HEK293 (cell line): Measurements from ENCODE around the gene RBM39.
"Not testable (repeated sequence)": the region's sequence is repeated elsewhere in the genome, so short reads cannot be mapped to it uniquely, and the experiment has no call there.

Source experiments
- CTCF ChIA-PET: fragments of 350-600 bp; formaldehyde crosslinking; extraction: SDS; loops from one replicate; lab custom pipeline; 2021; ENCODE audit warnings: antibody characterized with exemption; lab: Yijun Ruan, JAX
- POLR2A ChIA-PET: fragments of 300-600 bp; formaldehyde crosslinking; extraction: SDS; loops from one replicate; lab custom pipeline; 2020; ENCODE audit warnings: antibody characterized with exemption, inconsistent platforms; lab: Yijun Ruan, JAX
- H3K27ac ChIP-seq: fragments of 200-500 bp; sonication (Bioruptor generic); 2 replicates; pipeline ENCODE4 v1.5.1; 2014; ENCODE audit warnings: low read depth, low read length, control low read depth, inconsistent platforms; ENCODE audit errors: extremely low read depth
- H3K36me3 ChIP-seq, 2 experiments: fragments of 200-500 bp in 1 of 2; sonication (Bioruptor generic) in 1 of 2; 1 replicate in 1 of 2; 2 replicates in 1 of 2; pipeline ENCODE4 v1.5.1; 2014 to 2017; ENCODE audit warnings: inconsistent platforms in 2 of 2, low read length in 2 of 2; ENCODE audit not compliant: control insufficient read depth in 2 of 2, insufficient read depth in 1 of 2
- H3K4me1 ChIP-seq: fragments of 200-500 bp; sonication (Bioruptor generic); 2 replicates; pipeline ENCODE4 v1.5.1; 2014; ENCODE audit warnings: mild to moderate bottlenecking, low read length, inconsistent platforms; ENCODE audit not compliant: control insufficient read depth, insufficient read depth
- H3K4me3 ChIP-seq: 2 replicates; pipeline ENCODE4 v1.5.1; 2011; ENCODE audit warnings: low read depth, mild to moderate bottlenecking, control low read depth, low read length, moderate library complexity
- H3K9me3 ChIP-seq: fragments of 200-500 bp; sonication (Bioruptor generic); 2 replicates; pipeline ENCODE4 v1.5.1; 2014; ENCODE audit warnings: low read depth, low read length, inconsistent platforms; ENCODE audit not compliant: control insufficient read depth, insufficient read depth
- ATF2 ChIP-seq: fragments of 450-650 bp; formaldehyde crosslinking; IDR thresholded peaks from 2 replicates; pipeline ENCODE4 v1.5.1; 2016; ENCODE audit warnings: missing biosample characterization, missing genetic modification characterization, low read depth
- IKZF3 ChIP-seq: fragments of 450-650 bp; IDR thresholded peaks from 2 replicates; pipeline ENCODE4 v1.5.0; 2018; ENCODE audit warnings: missing biosample characterization, mild to moderate bottlenecking, missing genetic modification characterization, moderate library complexity
- MYNN ChIP-seq: fragments of 450-650 bp; formaldehyde crosslinking; IDR thresholded peaks from 2 replicates; pipeline ENCODE4 v1.5.1; 2016; ENCODE audit warnings: missing biosample characterization, missing genetic modification characterization, borderline replicate concordance
- TSHZ1 ChIP-seq: fragments of 450-650 bp; formaldehyde crosslinking; IDR thresholded peaks from 2 replicates; pipeline ENCODE4 v1.5.1; 2016; ENCODE audit warnings: missing biosample characterization, missing genetic modification characterization, borderline replicate concordance
- ZBTB1 ChIP-seq: fragments of 450-650 bp; formaldehyde crosslinking; IDR thresholded peaks from 2 replicates; pipeline ENCODE4 v1.5.1; 2016; ENCODE audit warnings: missing biosample characterization, missing genetic modification characterization
- ZNF114 ChIP-seq: fragments of 450-650 bp; formaldehyde crosslinking; IDR thresholded peaks from 2 replicates; pipeline ENCODE4 v1.5.0; 2017; ENCODE audit warnings: missing biosample characterization, missing genetic modification characterization
- ZNF155 ChIP-seq: fragments of 450-650 bp; formaldehyde crosslinking; IDR thresholded peaks from 2 replicates; pipeline ENCODE4 v1.5.1; 2016; ENCODE audit warnings: missing biosample characterization, missing genetic modification characterization
- ZNF341 ChIP-seq: fragments of 450-650 bp; formaldehyde crosslinking; IDR thresholded peaks from 2 replicates; pipeline ENCODE4; 2016; ENCODE audit warnings: low read depth, missing biosample characterization, missing genetic modification characterization
- ZNF366 ChIP-seq: fragments of 450-650 bp; formaldehyde crosslinking; conservative IDR thresholded peaks from 2 replicates; pipeline ENCODE4 v1.5.1; 2016; ENCODE audit warnings: missing biosample characterization, missing genetic modification characterization
- ZNF416 ChIP-seq: fragments of 450-650 bp; formaldehyde crosslinking; IDR thresholded peaks from 2 replicates; pipeline ENCODE4 v1.5.1; 2016; ENCODE audit warnings: missing biosample characterization, missing genetic modification characterization
- ZNF501 ChIP-seq: fragments of 450-650 bp; formaldehyde crosslinking; IDR thresholded peaks from 2 replicates; pipeline ENCODE4 v1.5.1; 2016; ENCODE audit warnings: missing biosample characterization, missing genetic modification characterization
- ZNF654 ChIP-seq: fragments of 450-650 bp; formaldehyde crosslinking; IDR thresholded peaks from 2 replicates; pipeline ENCODE4 v1.5.1; 2016; ENCODE audit warnings: low read depth, missing biosample characterization, missing genetic modification characterization
- TF ChIP-seq, protein P1 (sequence below): fragments of 450-650 bp; formaldehyde crosslinking; IDR thresholded peaks from 2 replicates; pipeline ENCODE4 v1.5.1; 2016; ENCODE audit warnings: missing biosample characterization, missing genetic modification characterization
- TF ChIP-seq, protein P2 (sequence below): fragments of 450-650 bp; formaldehyde crosslinking; IDR thresholded peaks from 2 replicates; pipeline ENCODE4 v1.5.1; 2016; ENCODE audit warnings: missing biosample characterization, missing genetic modification characterization

Gene RBM39

DNA sequence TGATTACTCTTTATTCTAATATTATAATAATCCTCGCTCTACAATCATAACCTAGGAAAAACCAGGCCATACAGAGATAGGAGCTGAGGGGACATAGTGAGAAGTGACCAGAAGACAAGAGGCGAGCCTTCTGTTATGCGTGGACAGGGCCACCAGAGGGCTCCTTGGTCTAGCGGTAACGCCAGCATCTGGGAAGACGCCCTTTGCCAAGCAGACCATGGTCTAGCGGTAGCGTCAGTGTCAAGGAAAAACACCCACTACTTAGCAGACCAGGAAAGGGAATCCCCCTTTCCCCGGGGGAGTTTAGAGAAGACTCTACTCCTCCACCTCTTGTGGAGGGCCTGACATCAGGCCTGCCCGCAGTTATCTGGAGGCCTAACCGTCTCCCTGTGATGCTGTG, 55.2 kb downstream of the RBM39 start:
- peak; percentile 47 for TF ChIP-seq ZNF654 (tag by site-specific recombination)
- ChIA-PET CTCF (interaction anchor here (1.2 kb wide), 1 partner anchor 39 kb away, joined by 4 read pairs; no protein-coding TSS in a partner anchor), POLR2A (interaction anchor here (0.6 kb wide), 3 partner anchors 16 to 60 kb away, joined by 3 to 6 read pairs (median 3); no protein-coding TSS in a partner anchor)
- H3K4me3 ChIP-seq, H3K4me1 ChIP-seq, H3K27ac ChIP-seq, H3K9me3 ChIP-seq: not testable (repeated sequence)
- peaks cover 12 to 37% of the 10 kb centered on the region in 2 experiments; a peak in 2 of 3 replicates for H3K36me3 ChIP-seq

GRCh38 chr20:35685368-35685767, 56.7 kb downstream of the RBM39 start:
- CTCF ChIA-PET = interaction anchor here (0.6 to 1.2 kb wide), 2 partner anchors 37 to 378 kb away, joined by 3 to 4 read pairs; no protein-coding TSS in a partner anchor
- H3K9me3 ChIP-seq, H3K4me1 ChIP-seq, POLR2A ChIA-PET, H3K4me3 ChIP-seq, H3K27ac ChIP-seq: not testable (repeated sequence)
- H3K36me3 ChIP-seq = peaks cover 12 to 37% of the 10 kb centered on the region in 2 experiments; a peak in 2 of 3 replicates

DNA sequence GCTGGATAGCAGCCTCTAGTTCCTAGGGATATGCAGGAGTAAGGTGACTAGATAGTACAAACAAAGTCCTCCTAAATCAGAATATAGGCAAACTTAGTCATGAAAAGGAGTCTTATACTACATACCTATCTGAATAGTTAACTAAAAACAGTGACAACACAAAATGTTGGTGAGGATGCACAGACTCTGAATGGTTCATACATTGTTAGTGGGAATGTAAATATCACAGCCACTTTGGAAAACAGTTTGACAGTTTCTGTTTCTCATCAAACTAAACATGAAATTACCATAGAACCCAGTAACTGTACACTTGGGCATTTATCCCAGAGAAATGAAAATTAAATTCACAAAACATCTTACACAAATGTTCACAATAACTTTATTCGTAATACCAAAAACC, 60.1 kb downstream of the RBM39 start:
- CTCF ChIA-PET = no interaction called here
- Histone ChIP-seq H3K4me3 (no peak overlapping the region), H3K36me3 (peaks cover 0 to 13% of the 10 kb centered on the region in 2 experiments; a peak in 2 of 3 replicates), H3K9me3 (no peaks in the 10 kb centered on the region), H3K27ac (no peak overlapping the region), H3K4me1 (no peaks in the 10 kb centered on the region)
- TF ChIP-seq ZBTB1 (tag by site-specific recombination) (no peak), MYNN (tag by site-specific recombination) (no peak), IKZF3 (tag by site-specific recombination) (no peak)
- TF ChIP-seq, protein P1, sequence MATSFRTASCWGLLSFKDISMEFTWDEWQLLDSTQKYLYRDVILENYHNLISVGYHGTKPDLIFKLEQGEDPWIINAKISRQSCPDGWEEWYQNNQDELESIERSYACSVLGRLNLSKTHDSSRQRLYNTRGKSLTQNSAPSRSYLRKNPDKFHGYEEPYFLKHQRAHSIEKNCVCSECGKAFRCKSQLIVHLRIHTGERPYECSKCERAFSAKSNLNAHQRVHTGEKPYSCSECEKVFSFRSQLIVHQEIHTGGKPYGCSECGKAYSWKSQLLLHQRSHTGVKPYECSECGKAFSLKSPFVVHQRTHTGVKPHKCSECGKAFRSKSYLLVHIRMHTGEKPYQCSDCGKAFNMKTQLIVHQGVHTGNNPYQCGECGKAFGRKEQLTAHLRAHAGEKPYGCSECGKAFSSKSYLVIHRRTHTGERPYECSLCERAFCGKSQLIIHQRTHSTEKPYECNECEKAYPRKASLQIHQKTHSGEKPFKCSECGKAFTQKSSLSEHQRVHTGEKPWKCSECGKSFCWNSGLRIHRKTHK (tag by site-specific recombination) = no peak
- POLR2A ChIA-PET = no interaction called here

GRCh38 chr20:35680452-35681183, 61.4 kb downstream of the RBM39 start:
- Histone ChIP-seq H3K36me3 (peaks cover 0 to 11% of the 10 kb centered on the region in 2 experiments; a peak in 2 of 3 replicates), H3K9me3 (no peaks in the 10 kb centered on the region), H3K4me1 (no peaks in the 10 kb centered on the region), H3K4me3 (no peak overlapping the region), H3K27ac (no peak overlapping the region)
- no peak for TF ChIP-seq ZNF341 (tag by site-specific recombination)
- POLR2A ChIA-PET = interaction anchor here (0.7 to 1.6 kb wide), 2 partner anchors 17 to 201 kb away, joined by 3 to 6 read pairs; partner anchors contain the start of genes CPNE1 and RBM12
- CTCF ChIA-PET = interaction anchor here (0.7 kb wide), 1 partner anchor 52 kb away, joined by 3 read pairs; no protein-coding TSS in a partner anchor

GRCh38 chr20:35674921-35675320, 67.1 kb downstream of the RBM39 start:
- POLR2A ChIA-PET = no interaction called here
- Histone ChIP-seq H3K4me3 (no peak overlapping the region), H3K4me1 (no peaks in the 10 kb centered on the region), H3K9me3 (no peaks in the 10 kb centered on the region), H3K36me3 (peaks cover 6 to 45% of the 10 kb centered on the region in 2 experiments; a peak in 2 of 3 replicates), H3K27ac (no peak overlapping the region)
- CTCF ChIA-PET = no interaction called here
- no peak for TF ChIP-seq TSHZ1 (tag by site-specific recombination)
- TF ChIP-seq ZNF501 (tag by site-specific recombination) = no peak
- no peak for TF ChIP-seq ATF2 (tag by site-specific recombination)
- no peak for TF ChIP-seq ZNF366 (tag by site-specific recombination)
- TF ChIP-seq, protein P2, sequence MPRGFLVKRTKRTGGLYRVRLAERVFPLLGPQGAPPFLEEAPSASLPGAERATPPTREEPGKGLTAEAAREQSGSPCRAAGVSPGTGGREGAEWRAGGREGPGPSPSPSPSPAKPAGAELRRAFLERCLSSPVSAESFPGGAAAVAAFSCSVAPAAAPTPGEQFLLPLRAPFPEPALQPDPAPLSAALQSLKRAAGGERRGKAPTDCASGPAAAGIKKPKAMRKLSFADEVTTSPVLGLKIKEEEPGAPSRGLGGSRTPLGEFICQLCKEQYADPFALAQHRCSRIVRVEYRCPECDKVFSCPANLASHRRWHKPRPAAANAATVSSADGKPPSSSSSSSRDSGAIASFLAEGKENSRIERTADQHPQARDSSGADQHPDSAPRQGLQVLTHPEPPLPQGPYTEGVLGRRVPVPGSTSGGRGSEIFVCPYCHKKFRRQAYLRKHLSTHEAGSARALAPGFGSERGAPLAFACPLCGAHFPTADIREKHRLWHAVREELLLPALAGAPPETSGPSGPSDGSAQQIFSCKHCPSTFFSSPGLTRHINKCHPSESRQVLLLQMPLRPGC = no peak
- TF ChIP-seq ZNF416 = no peak
- TF ChIP-seq ZNF155 (tag by site-specific recombination) = no peak
- no peak for TF ChIP-seq ZNF114 (tag by site-specific recombination)
